GM12878 (cell line): ENCODE data around the gene CDH10. TPM values are rescaled to one million over a fixed set of nuclear protein-coding genes. Genes with fewer than 3 reads are reported as not detected.

Experiments
- ATAC-seq: fragments of 200-7000 bp; cut with Tn5 transposase; 3 replicates; pipeline ENCODE4 v1.9.1; 2020; ENCODE audit warnings: mild to moderate bottlenecking, moderate library complexity
- BruUV-seq: library from RNA; stranded (reverse); fragments of 400-500 nt; replicated peaks from 2 replicates; lab custom pipeline; 2021; lab: Mats Ljungman, UMichigan
- CTCF ChIA-PET: fragments of 300-600 bp; sonication (Branson Sonifier 250); formaldehyde crosslinking; extraction: SDS; loops from one replicate; lab custom pipeline; 2021; ENCODE audit warnings: inconsistent platforms; lab: Yijun Ruan, JAX
- POLR2A ChIA-PET: fragments of 350-600 bp; formaldehyde crosslinking; extraction: SDS; loops from one replicate; lab custom pipeline; 2021; ENCODE audit warnings: inconsistent platforms; lab: Charles Lee
- RAD21 ChIA-PET: fragments of 300-600 bp; sonication (Branson Sonifier 250); formaldehyde crosslinking; loops from one replicate; lab custom pipeline; 2023; ENCODE audit warnings: antibody characterized with exemption; ENCODE audit not compliant: unreplicated experiment; lab: Charles Lee
- SMC1A ChIA-PET: fragments of 300-600 bp; sonication (Branson Sonifier 250); formaldehyde crosslinking; loops from one replicate; lab custom pipeline; 2023; ENCODE audit not compliant: unreplicated experiment, uncharacterized antibody; lab: Charles Lee
- DNase-seq: peaks from one replicate; pipeline ENCODE4 v3.0.0-alpha.2; 2011; ENCODE audit warnings: low read depth, low spot score
- FAIRE-seq: peaks from 3 replicates; lab custom pipeline; 2011; peaks lifted over from hg19 to GRCh38; lab: Jason Lieb, UNC
- H2AFZ ChIP-seq: 2 replicates; pipeline ENCODE4 v1.6.0; 2011; ENCODE audit warnings: low read depth, low read length, control low read depth; ENCODE audit not compliant: control insufficient read depth
- H3K27ac ChIP-seq: 2 replicates; pipeline ENCODE4 v1.5.1; 2011; ENCODE audit warnings: control low read depth; ENCODE audit not compliant: control insufficient read depth, insufficient read depth
- H3K27me3 ChIP-seq, 2 experiments: replicated peaks in 1 of 2; 2 replicates each; pipeline versions ENCODE4 v1.6.0 to v1.6.1; 2011; ENCODE audit warnings: low read length in 1 of 2; ENCODE audit not compliant: control insufficient read depth in 2 of 2, insufficient read depth in 2 of 2
- H3K36me3 ChIP-seq, 2 experiments: 2 replicates each; pipeline ENCODE4 v1.5.1; 2011; ENCODE audit warnings: low read length in 1 of 2; ENCODE audit not compliant: control insufficient read depth in 2 of 2, insufficient read depth in 2 of 2
- H3K4me1 ChIP-seq: 2 replicates; pipeline ENCODE4 v1.6.1; 2011; ENCODE audit warnings: mild to moderate bottlenecking, low read length, moderate library complexity, mixed read lengths; ENCODE audit not compliant: control insufficient read depth, insufficient read depth
- H3K4me2 ChIP-seq: 2 replicates; pipeline ENCODE4 v1.6.0; 2011; ENCODE audit warnings: control low read depth; ENCODE audit not compliant: control insufficient read depth, insufficient read depth
- H3K4me3 ChIP-seq: fragments of 200-600 bp; sonication (generic); 2 replicates; pipeline ENCODE4 v1.5.1; 2016
- H3K79me2 ChIP-seq: 2 replicates; pipeline ENCODE4 v1.6.0; 2011; ENCODE audit warnings: low read length; ENCODE audit not compliant: control insufficient read depth, insufficient read depth
- H3K9ac ChIP-seq: 2 replicates; pipeline ENCODE4 v1.8.0; 2011; ENCODE audit warnings: low read length, control low read depth, mixed read lengths; ENCODE audit not compliant: control insufficient read depth, insufficient read depth
- H3K9me3 ChIP-seq: replicated peaks from 3 replicates; pipeline ENCODE4 v1.5.1; 2011; ENCODE audit warnings: mild to moderate bottlenecking, low read length; ENCODE audit not compliant: control insufficient read depth, insufficient read depth
- H4K20me1 ChIP-seq: 2 replicates; pipeline ENCODE4 v1.6.0; 2011; ENCODE audit not compliant: control insufficient read depth, insufficient read depth
- JUNB ChIP-seq: IDR thresholded peaks from 2 replicates; pipeline ENCODE4 v1.6.1; 2016; ENCODE audit warnings: antibody characterized with exemption, mild to moderate bottlenecking
- PML ChIP-seq: IDR thresholded peaks from 2 replicates; pipeline ENCODE4 v1.6.1; 2012; ENCODE audit warnings: low read length, inconsistent platforms
- RAD51 ChIP-seq: fragments of 450-650 bp; IDR thresholded peaks from 2 replicates; pipeline ENCODE4 v1.6.1; 2016; ENCODE audit warnings: moderate library complexity, mild to moderate bottlenecking, inconsistent platforms
- TARDBP ChIP-seq: IDR thresholded peaks from 2 replicates; pipeline ENCODE4 v1.6.1; 2016; ENCODE audit warnings: borderline replicate concordance
- ZNF24 ChIP-seq: fragments of 450-650 bp; IDR thresholded peaks from 2 replicates; pipeline ENCODE4 v1.6.1; 2017; ENCODE audit warnings: antibody characterized with exemption, mild to moderate bottlenecking
- WGBS: methylation state at CpG from one replicate; pipeline ENCODE4 v1.1.6; 2016; ENCODE audit warnings: low lambda C conversion rate; ENCODE audit not compliant: insufficient replicate concordance, insufficient coverage; ENCODE audit errors: missing lambda C conversion rate; 5-methylcytosine and 5-hydroxymethylcytosine counted together
- in situ Hi-C: fragments of 300-500 bp; cut with MboI; formaldehyde crosslinking; loops from 9 replicates; pipeline ENCODE4 v1.14.3; 2018; ENCODE audit warnings: mixed read lengths
- intact Hi-C: fragments of 100-400 bp; cut with micrococcal nuclease; formaldehyde crosslinking; loops from one replicate; pipeline ENCODE4 v1.14.2; 2022; ENCODE audit not compliant: unreplicated experiment
- polyA plus RNA-seq, 11 experiments: library from polyadenylated mRNA; depleted of rRNA in 4 of 11; unstranded in 6 of 11; stranded (reverse) in 5 of 11; fragments of >200 nt; fragmentation: Nextera tagmentation in 4 of 11; fragmentation: Illumina TruSeq in 1 of 11; extraction: Ambion mirVana in 4 of 11; extraction: Trizol in 1 of 11; gene quantifications; 1 replicate in 1 of 11; 2 replicates in 10 of 11; pipeline versions ENCODE4 v1.2.1 to v1.2.3, GENCODE V29; 2011 to 2016; ENCODE audit warnings: inconsistent platforms in 2 of 11, missing spikeins in 2 of 11, low read depth in 1 of 11
- total RNA-seq, 4 experiments: library from RNA; depleted of rRNA in 3 of 4; stranded (reverse); fragments of >200 nt in 3 of 4; fragmentation: Illumina TruSeq in 1 of 4; extraction: Trizol in 1 of 4; gene quantifications; 2 replicates each; pipeline versions ENCODE4 v1.2.1 to v1.2.3, GENCODE V29; 2013 to 2021

Gene CDH10
- total and polyA plus RNA-seq, 10 of the 15 experiments (the other 5 are each of a cell fraction or from before 2014, with no cell fraction given): 0.04 to 0.05 TPM; not detected in 8

GRCh38 chr5:24547132-24547531 is 97.6 kb downstream of the CDH10 start:
- RAD21 ChIA-PET: no interaction called here
- no peak overlapping the region for H3K4me2 ChIP-seq
- TF ChIP-seq JUNB (no peak), TARDBP (no peak), PML (no peak)
- H3K27ac ChIP-seq: no peak overlapping the region
- BruUV-seq: no TSS peak
- CTCF ChIA-PET: no interaction called here
- H3K9ac ChIP-seq: no peak overlapping the region
- SMC1A ChIA-PET: interaction anchor here (1.2 kb wide), 1 partner anchor 9 kb away, joined by 3 read pairs; no protein-coding TSS in a partner anchor
- in situ Hi-C loops: no loop called here
- H3K4me3 ChIP-seq: no peak overlapping the region
- H3K79me2 ChIP-seq: no peaks in the 10 kb centered on the region
- DNase-seq (no peak), FAIRE-seq (no peak), ATAC-seq (no peak)
- no peaks in the 10 kb centered on the region for H3K4me1 ChIP-seq
- H3K27me3 ChIP-seq: no peaks in the 10 kb centered on the region
- POLR2A ChIA-PET: no interaction called here
- H3K36me3 ChIP-seq: no peaks in the 10 kb centered on the region
- WGBS: 2% methylated on average over 2 of the region's 2 CpGs
- intact Hi-C loops: no loop called here
- no peaks in the 10 kb centered on the region for H3K9me3 ChIP-seq
- no peak overlapping the region for H2AFZ ChIP-seq
- no peaks in the 10 kb centered on the region for H4K20me1 ChIP-seq

- ATAC-seq (no peak), DNase-seq (no peak), FAIRE-seq (no peak)
- RAD21 ChIA-PET: no interaction called here
- Histone ChIP-seq H4K20me1 (no peaks in the 10 kb centered on the region), H3K4me2 (no peak overlapping the region), H3K36me3 (no peaks in the 10 kb centered on the region), H3K79me2 (no peaks in the 10 kb centered on the region), H3K4me1 (no peaks in the 10 kb centered on the region), H3K27ac (no peak overlapping the region), H2AFZ (no peak overlapping the region), H3K9ac (no peak overlapping the region), H3K27me3 (no peaks in the 10 kb centered on the region), H3K4me3 (no peak overlapping the region), H3K9me3 (no peaks in the 10 kb centered on the region)
- POLR2A ChIA-PET: no interaction called here
- BruUV-seq: no TSS peak
- intact Hi-C loops (no loop called here), in situ Hi-C loops (no loop called here)
- WGBS: 4% methylated on average over 1 of the region's 1 CpG
- CTCF ChIA-PET: no interaction called here
- TF ChIP-seq RAD51 (no peak), ZNF24 (no peak)
- SMC1A ChIA-PET: interaction anchor here (1.6 kb wide), 1 partner anchor 16 kb away, joined by 9 read pairs; no protein-coding TSS in a partner anchor
These were observed 105.2 kb downstream of the CDH10 start for GRCh38 chr5:24539613-24540012.
